Measurements from ENCODE around the gene NUDT16L1. TPM values are rescaled to one million over a fixed set of nuclear protein-coding genes. Genes with fewer than 3 reads are reported as not detected.

NUDT16L1 gene
- total and polyA plus RNA-seq, 2 of the 8 experiments (the other 6 are each of a cell fraction or from before 2014, with no cell fraction given) = 34.8 to 77.3 TPM

- Histone ChIP-seq H3K27ac (ENCODE audit: low read depth, low read length) (no peak overlapping the region), H3K79me1 (ENCODE audit: low read depth, low read length) (no peaks in the 10 kb centered on the region; the same call in 1 of the 2 replicates), H3K79me2 (ENCODE audit: control insufficient read depth in 1 of 2, insufficient read depth in 2 of 2, low read length in 2 of 2) (no peaks in the 10 kb centered on the region), H4K5ac (ENCODE audit: insufficient read length, low read depth, low read length) (no peak overlapping the region), H4K91ac (replicated peaks; ENCODE audit: insufficient read length, low read length) (no peak overlapping the region), H3K9ac (replicated peaks in 1 of 4; ENCODE audit: extremely low read depth in 1 of 4, low read depth in 3 of 4, low read length in 3 of 4) (no peak overlapping the region; a peak in 1 of 7 replicates), H3K4me3 (ENCODE audit: extremely low read depth in 1 of 4, insufficient read depth in 2 of 4, low read depth in 3 of 4, low read length in 4 of 4) (no peak overlapping the region), H4K20me1 (replicated peaks in 1 of 2; ENCODE audit: control insufficient read depth in 1 of 2, insufficient read depth in 2 of 2, low read length in 2 of 2) (peaks cover 0 to 19% of the 10 kb centered on the region in 2 experiments), H2BK120ac (replicated peaks; ENCODE audit: low read depth, low read length) (no peak overlapping the region), H3K36me3 (ENCODE audit: control insufficient read depth in 2 of 4, insufficient read depth in 4 of 4, low read length in 3 of 4) (peaks cover 15 to 38% (median 37%) of the 10 kb centered on the region in 4 experiments), H3K4ac (replicated peaks; ENCODE audit: insufficient read length, low read depth, low read length) (no peak overlapping the region), H2BK5ac (ENCODE audit: low read depth, low read length) (no peak overlapping the region), H3K14ac (ENCODE audit: insufficient read length) (no peak overlapping the region), H2AK5ac (ENCODE audit: low read depth, low read length) (no peak overlapping the region), H3K18ac (ENCODE audit: extremely low read depth, low read length) (no peak overlapping the region), H2BK12ac (ENCODE audit: low read depth, low read length) (no peak overlapping the region), H3K23ac (ENCODE audit: insufficient read length) (no peak overlapping the region), H3K56ac (replicated peaks; ENCODE audit: insufficient read length, low read depth, low read length) (no peak overlapping the region), H4K8ac (ENCODE audit: extremely low read depth, insufficient read depth, low read length) (no peak overlapping the region; the same call in 1 of the 2 replicates), H3K9me3 (ENCODE audit: insufficient read depth in 2 of 2, low read depth in 1 of 2, low read length in 1 of 2) (no peaks in the 10 kb centered on the region), H3K4me1 (replicated peaks in 1 of 4; ENCODE audit: control insufficient read depth in 3 of 4, insufficient read depth in 4 of 4, low read length in 3 of 4) (no peaks in the 10 kb centered on the region), H3K23me2 (ENCODE audit: low read depth, low read length) (no peaks in the 10 kb centered on the region), H3K4me2 (ENCODE audit: insufficient read depth in 1 of 2, low read depth in 2 of 2, low read length in 2 of 2) (no peak overlapping the region), H2BK20ac (ENCODE audit: low read length) (no peak overlapping the region), H2AFZ (ENCODE audit: low read length) (no peak overlapping the region), H2BK15ac (ENCODE audit: low read length) (no peak overlapping the region), H3K27me3 (replicated peaks in 1 of 4; ENCODE audit: control insufficient read depth in 3 of 4, extremely low read depth in 1 of 4, insufficient read depth in 3 of 4, low read length in 3 of 4) (no peaks in the 10 kb centered on the region)
- ChIA-PET CTCF (ENCODE audit: partially characterized antibody) (interaction anchor here (0.7 to 1.2 kb wide), 2 partner anchors 16 to 78 kb away, joined by 3 to 4 read pairs; no protein-coding TSS in a partner anchor), POLR2A (ENCODE audit: partially characterized antibody) (interaction anchor here (1.1 kb wide), 1 partner anchor 8 kb away, joined by 3 read pairs; no protein-coding TSS in a partner anchor)
- FAIRE-seq (no peak), DNase-seq (ENCODE audit: low read depth in 1 of 2, low spot score in 2 of 2) (no peak)
- TF ChIP-seq CBX8 (IDR thresholded peaks at IDR 0.05; ENCODE audit: borderline replicate concordance, low read depth, low read length) (no peak), SIN3A (conservative IDR thresholded peaks at IDR 0.05 in 1 of 2, IDR thresholded peaks at IDR 0.05 in 1 of 2; ENCODE audit: low read depth in 1 of 2, low read length in 2 of 2) (no peak), ATF3 (IDR thresholded peaks at IDR 0.05; ENCODE audit: insufficient read depth, low read depth, low read length) (no peak), FOSL1 (IDR thresholded peaks at IDR 0.05; ENCODE audit: insufficient read depth, low read depth, low read length) (no peak), KDM5A (IDR thresholded peaks at IDR 0.05; ENCODE audit: low read length) (no peak), RFX5 (IDR thresholded peaks at IDR 0.05; ENCODE audit: borderline replicate concordance, low read depth, low read length) (no peak), SP1 (IDR thresholded peaks at IDR 0.05; ENCODE audit: low read depth, low read length) (no peak), KDM1A (IDR thresholded peaks at IDR 0.05; ENCODE audit: borderline replicate concordance, low read length) (no peak), CHD1 (IDR thresholded peaks at IDR 0.05; ENCODE audit: low read depth, low read length) (no peak), EZH2 (IDR thresholded peaks at IDR 0.05; ENCODE audit: low read depth, low read length, severe bottlenecking) (no peak)
- whole genome bisulfite sequencing, 2 experiments (ENCODE audit: extremely low coverage in 1 of 2, insufficient coverage in 1 of 2, insufficient read length in 1 of 2, insufficient replicate concordance in 2 of 2, low coverage in 1 of 2, low lambda C conversion rate in 2 of 2, missing lambda C conversion rate in 1 of 2) = 92% methylated on average over 15 of the region's 17 CpGs; no CpG with 5 or more reads in 1 of the 2 experiments
These were observed 8.6 kb downstream of the NUDT16L1 start for GRCh38 chr16:4701791-4702465.

All from H1 (cell line).